Measurements from ENCODE around the gene SAMD14. TPM values are rescaled to one million over a fixed set of nuclear protein-coding genes. Genes with fewer than 3 reads are reported as not detected.

SAMD14 gene
- polyA plus RNA-seq, 1 donor from 2014 or later: 0.15 TPM

- H3K9me3 Mint-ChIP-seq: no peaks in the 10 kb centered on the region
- H3K36me3 Mint-ChIP-seq: no peaks in the 10 kb centered on the region
- no peaks in the 10 kb centered on the region for H3K27me3 Mint-ChIP-seq
- H3K27ac Mint-ChIP-seq: peak overlapping the region; percentile 13 to 99 (median 78)
- H3K4me3 Mint-ChIP-seq: peak overlapping the region in 2 of 4 donors; percentile 45 to 55
- peaks cover 4 to 23% (median 11%) of the 10 kb centered on the region in 3 donors for H3K4me1 Mint-ChIP-seq
Measured at GRCh38 chr17:50155115-50155819, 25.3 kb upstream of the SAMD14 start.

DNA sequence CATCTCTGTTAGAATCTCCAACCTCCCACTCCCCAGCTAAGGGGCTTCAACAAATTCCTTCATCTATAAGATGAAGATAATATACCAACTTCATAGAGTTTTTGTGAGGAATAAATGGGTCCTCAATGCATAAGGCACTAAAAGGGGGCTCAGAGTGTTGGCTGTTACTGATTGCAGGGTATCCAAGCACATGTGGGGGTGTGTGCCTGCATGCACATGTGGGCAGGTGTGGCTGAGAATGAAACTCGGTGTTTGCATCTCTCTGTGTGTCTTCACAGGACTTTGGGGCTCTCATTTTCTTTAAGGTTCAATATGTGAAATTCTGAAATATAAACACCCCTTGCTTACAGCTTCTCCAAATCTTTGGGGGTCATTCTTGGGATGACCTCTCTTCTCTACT lies 24.6 kb upstream of the SAMD14 start:
- Mint-ChIP-seq H3K27ac (peak overlapping the region; percentile 78 to 99 (median 91)), H3K4me3 (peak overlapping the region in 3 of 4 donors; percentile 45 to 55 (median 54)), H3K9me3 (no peaks in the 10 kb centered on the region), H3K36me3 (no peaks in the 10 kb centered on the region), H3K4me1 (peaks cover 0 to 21% (median 11%) of the 10 kb centered on the region in 3 donors), H3K27me3 (no peaks in the 10 kb centered on the region)

- Mint-ChIP-seq H3K9me3 (no peaks in the 10 kb centered on the region), H3K36me3 (no peaks in the 10 kb centered on the region), H3K27me3 (no peaks in the 10 kb centered on the region), H3K27ac (peak overlapping the region; percentile 71 to 99 (median 91)), H3K4me1 (peaks cover 0 to 21% (median 11%) of the 10 kb centered on the region in 3 donors), H3K4me3 (peak overlapping the region in 2 of 4 donors; percentile 25 to 55)
Measured at GRCh38 chr17:50153650-50154575, 24.0 kb upstream of the SAMD14 start.

- H3K27ac Mint-ChIP-seq: peak overlapping the region in 1 of 3 donors; percentile 99
- H3K4me1 Mint-ChIP-seq: peaks cover 0 to 17% (median 12%) of the 10 kb centered on the region in 3 donors
- no peaks in the 10 kb centered on the region for H3K9me3 Mint-ChIP-seq
- no peaks in the 10 kb centered on the region for H3K27me3 Mint-ChIP-seq
- peaks cover 4% of the 10 kb centered on the region for H3K36me3 Mint-ChIP-seq
- peak overlapping the region in 3 of 4 donors; percentile 93 to 98 (median 98) for H3K4me3 Mint-ChIP-seq
Measured at GRCh38 chr17:50152736-50153135, 22.8 kb upstream of the SAMD14 start.

DNA sequence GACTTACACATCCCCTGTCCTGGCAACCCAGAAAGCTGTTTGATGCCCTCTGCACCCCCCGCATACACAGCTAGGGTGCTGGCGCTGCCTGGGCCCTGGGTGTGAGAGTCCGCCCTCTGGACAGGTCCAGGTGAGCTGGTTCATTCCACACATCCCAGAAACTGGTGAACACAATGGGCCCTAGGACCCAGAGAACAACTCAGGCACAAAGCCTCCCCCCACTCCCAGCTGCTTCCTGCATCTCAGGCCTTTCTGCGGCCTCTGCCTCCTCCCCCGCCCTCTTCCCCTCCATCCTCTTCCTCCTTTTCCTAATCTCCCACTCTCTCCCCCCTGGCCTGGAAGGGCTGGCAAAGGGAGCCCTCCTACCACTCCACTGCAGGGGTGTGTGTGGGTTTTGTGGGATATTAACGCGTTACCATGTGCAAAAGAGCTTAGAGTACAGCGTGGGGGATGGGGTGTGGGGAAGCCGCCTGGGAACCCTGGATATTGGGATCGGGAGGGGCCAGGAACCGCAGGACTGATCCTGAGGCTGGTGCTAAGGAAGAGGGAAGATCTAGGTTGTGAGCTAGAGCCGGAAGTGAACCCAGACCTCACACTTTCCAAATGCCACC lies 22.1 kb upstream of the SAMD14 start:
- Mint-ChIP-seq H3K4me3 (peak overlapping the region; percentile 93 to 98 (median 96)), H3K36me3 (peaks cover 5% of the 10 kb centered on the region), H3K27me3 (no peaks in the 10 kb centered on the region), H3K4me1 (peaks cover 3 to 18% (median 12%) of the 10 kb centered on the region in 3 donors), H3K9me3 (no peaks in the 10 kb centered on the region), H3K27ac (peak overlapping the region; percentile 86 to 99 (median 90))

- Mint-ChIP-seq H3K27me3 (no peaks in the 10 kb centered on the region), H3K9me3 (no peaks in the 10 kb centered on the region), H3K36me3 (peaks cover 8% of the 10 kb centered on the region), H3K27ac (peak overlapping the region; percentile 90 to 99 (median 93)), H3K4me3 (peak overlapping the region; percentile 93 to 98 (median 96)), H3K4me1 (peaks cover 9 to 24% (median 15%) of the 10 kb centered on the region in 3 donors)
Measured at GRCh38 chr17:50151041-50151936, 21.3 kb upstream of the SAMD14 start.

- no peaks in the 10 kb centered on the region for H3K9me3 Mint-ChIP-seq
- peaks cover 8% of the 10 kb centered on the region for H3K36me3 Mint-ChIP-seq
- H3K27me3 Mint-ChIP-seq: no peaks in the 10 kb centered on the region
- peak within 1 kb of the TSS; percentile 95 to 100 (median 98) for H3K4me3 Mint-ChIP-seq
- peak within 1 kb of the TSS; percentile 93 to 99 (median 99) for H3K27ac Mint-ChIP-seq
- peaks cover 9 to 28% (median 18%) of the 10 kb centered on the region in 3 donors for H3K4me1 Mint-ChIP-seq
Measured at GRCh38 chr17:50150354-50151040, 20.5 kb upstream of the SAMD14 start, which contains the start of gene PPP1R9B. Gene PPP1R9B (minus strand): TSS chr17:50150677. CDS start chr17:50150513, 164 bp downstream.

DNA sequence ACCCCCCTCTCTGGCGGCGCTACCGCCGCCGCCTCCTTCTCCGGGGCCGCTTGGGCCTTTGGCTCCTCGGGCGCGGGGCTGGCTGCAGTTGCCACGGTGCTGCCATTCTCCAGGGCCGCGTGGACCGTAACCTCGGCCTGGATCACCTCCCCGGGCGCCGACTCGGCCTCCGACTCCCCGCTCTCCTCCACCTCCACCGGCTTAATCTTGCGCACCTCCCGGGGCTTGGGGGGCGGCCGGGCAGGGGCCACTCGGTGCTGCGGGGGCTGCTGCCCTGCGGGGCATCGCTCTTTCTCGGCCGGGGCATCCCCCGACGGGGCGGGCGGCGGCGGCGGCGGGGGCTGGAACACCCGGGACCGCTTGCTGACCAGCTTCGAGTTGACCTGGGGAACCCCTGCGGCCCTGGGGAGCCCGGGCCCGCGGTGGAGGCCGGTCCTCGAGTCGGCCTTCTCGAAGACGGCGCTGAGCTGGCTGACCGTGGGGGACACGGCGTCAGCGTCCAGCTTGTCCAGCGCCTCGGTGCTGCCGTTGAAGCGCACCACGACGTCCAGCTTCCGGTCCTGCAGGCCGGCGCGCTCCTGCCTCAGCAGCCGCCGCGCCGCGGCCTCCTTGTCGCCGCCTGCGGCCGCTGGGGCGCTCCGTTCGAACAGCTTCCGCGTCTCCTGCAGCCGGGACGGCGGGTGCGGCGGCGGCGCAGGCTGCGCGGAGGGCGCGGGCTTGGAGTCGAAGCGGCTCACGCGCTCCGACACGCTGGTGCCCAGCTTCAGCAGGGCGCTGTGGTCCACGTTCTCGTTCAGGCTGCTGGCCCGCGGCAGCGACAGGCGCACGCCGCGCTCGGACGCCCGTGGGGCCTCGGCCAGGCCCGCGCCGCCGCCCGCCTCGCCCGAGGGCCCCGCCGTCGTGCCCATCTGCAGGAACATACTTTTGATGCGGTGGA lies 19.7 kb upstream of the SAMD14 start:
- H3K9me3 Mint-ChIP-seq: no peaks in the 10 kb centered on the region

DNA sequence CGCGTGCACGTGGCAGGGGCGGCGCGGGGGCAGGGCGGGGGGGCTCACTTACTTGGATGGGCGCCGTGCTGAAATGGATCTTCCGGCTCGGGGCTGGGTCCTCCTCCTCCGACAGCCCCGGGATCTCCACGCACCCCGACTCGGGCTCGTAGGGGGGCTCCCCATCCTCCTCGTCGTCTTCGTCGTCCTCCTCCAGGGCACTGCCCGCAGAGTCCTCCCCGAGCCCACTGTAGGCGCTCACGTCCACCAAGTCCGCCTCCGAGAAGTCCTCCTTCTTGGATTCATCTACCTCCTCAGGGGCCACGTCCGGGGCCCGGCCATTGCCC lies 19.1 kb upstream of the SAMD14 start:
- H3K4me3 Mint-ChIP-seq: peak overlapping the region; percentile 91 to 100 (median 95)
- H3K4me1 Mint-ChIP-seq: peaks cover 15 to 31% (median 25%) of the 10 kb centered on the region in 3 donors
- no peaks in the 10 kb centered on the region for H3K9me3 Mint-ChIP-seq
- no peaks in the 10 kb centered on the region for H3K27me3 Mint-ChIP-seq
- H3K36me3 Mint-ChIP-seq: peaks cover 14% of the 10 kb centered on the region
- peak overlapping the region; percentile 91 to 99 (median 95) for H3K27ac Mint-ChIP-seq

More for the DNA sequence above, 19.7 kb upstream of the SAMD14 start:
- Mint-ChIP-seq H3K4me1 (peaks cover 9 to 31% (median 23%) of the 10 kb centered on the region in 3 donors), H3K27ac (peak overlapping the region; percentile 91 to 99 (median 95)), H3K27me3 (no peaks in the 10 kb centered on the region), H3K4me3 (peak overlapping the region; percentile 91 to 100 (median 96)), H3K36me3 (peaks cover 9% of the 10 kb centered on the region)

- Mint-ChIP-seq H3K27me3 (no peaks in the 10 kb centered on the region), H3K27ac (peak overlapping the region; percentile 95 to 99 (median 99)), H3K4me3 (peak overlapping the region; percentile 91 to 100 (median 98)), H3K9me3 (no peaks in the 10 kb centered on the region), H3K4me1 (peaks cover 15 to 32% (median 30%) of the 10 kb centered on the region in 3 donors), H3K36me3 (peaks cover 14% of the 10 kb centered on the region)
Measured at GRCh38 chr17:50148226-50149090, 18.5 kb upstream of the SAMD14 start.

- H3K27ac Mint-ChIP-seq: peak overlapping the region; percentile 95 to 99 (median 99)
- H3K36me3 Mint-ChIP-seq: peaks cover 15% of the 10 kb centered on the region
- H3K4me1 Mint-ChIP-seq: peaks cover 19 to 37% (median 34%) of the 10 kb centered on the region in 3 donors
- H3K4me3 Mint-ChIP-seq: peak overlapping the region; percentile 91 to 100 (median 98)
- H3K9me3 Mint-ChIP-seq: no peaks in the 10 kb centered on the region
- no peaks in the 10 kb centered on the region for H3K27me3 Mint-ChIP-seq
Measured at GRCh38 chr17:50147841-50148225, 17.9 kb upstream of the SAMD14 start.

Measured in IgD-negative memory B cell (primary cell).